OCI-LY7 (cell line): ENCODE measurements around the gene ELP1. TPM values are rescaled to one million over a fixed set of nuclear protein-coding genes. Genes with fewer than 3 reads are reported as not detected.

ENCODE experiments used
- BruUV-seq: library from RNA; stranded (reverse); fragments of 400-500 nt; replicated peaks from 2 replicates; lab custom pipeline; 2021; lab: Mats Ljungman, UMichigan
- CTCF ChIA-PET: fragments of 300-600 bp; sonication (Branson Sonifier 250); formaldehyde crosslinking; loops from one replicate; lab custom pipeline; 2022; ENCODE audit warnings: antibody characterized with exemption; ENCODE audit not compliant: unreplicated experiment; lab: Charles Lee
- POLR2A ChIA-PET: fragments of 300-600 bp; sonication (Branson Sonifier 250); formaldehyde crosslinking; loops from one replicate; lab custom pipeline; 2022; ENCODE audit warnings: antibody characterized with exemption; lab: Charles Lee
- DNase-seq: peaks from one replicate; pipeline ENCODE4 v3.0.0-alpha.2; 2015; ENCODE audit warnings: low spot score
- H2AFZ ChIP-seq: fragments of 200-600 bp; sonication (generic), shearing (Covaris generic); 2 replicates; pipeline ENCODE4 v1.6.1; 2014; ENCODE audit warnings: mild to moderate bottlenecking, antibody characterized with exemption, low read length, moderate library complexity
- H3K27ac ChIP-seq: fragments of 200-600 bp; sonication (generic); 2 replicates; pipeline ENCODE4 v1.5.1; 2014; ENCODE audit warnings: mixed run types, low read depth, mild to moderate bottlenecking, moderate library complexity, low read length, inconsistent platforms; ENCODE audit not compliant: poor library complexity, severe bottlenecking
- H3K36me3 ChIP-seq: fragments of 200-600 bp; sonication (generic); 2 replicates; pipeline ENCODE4 v1.6.1; 2014; ENCODE audit warnings: mild to moderate bottlenecking, antibody characterized with exemption, low read length, moderate library complexity, mixed read lengths; ENCODE audit not compliant: insufficient read depth
- H3K4me1 ChIP-seq: fragments of 200-600 bp; sonication (generic); 2 replicates; pipeline ENCODE4 v1.5.1; 2014; ENCODE audit warnings: mild to moderate bottlenecking, low read length; ENCODE audit not compliant: insufficient read depth, poor library complexity, severe bottlenecking
- H3K4me2 ChIP-seq: fragments of 200-600 bp; sonication (generic); 2 replicates; pipeline ENCODE4 v1.6.1; 2014; ENCODE audit warnings: mild to moderate bottlenecking, low read length
- H3K4me3 ChIP-seq: fragments of 200-600 bp; sonication (generic); 2 replicates; pipeline ENCODE4 v1.5.1; 2014; ENCODE audit warnings: mild to moderate bottlenecking, low read depth, low read length; ENCODE audit not compliant: poor library complexity, severe bottlenecking
- H3K79me2 ChIP-seq: fragments of 200-600 bp; sonication (generic); 2 replicates; pipeline ENCODE4 v1.6.1; 2016; ENCODE audit warnings: low read depth, mild to moderate bottlenecking, low read length, moderate library complexity, mixed read lengths; ENCODE audit not compliant: insufficient read depth
- H3K9me2 ChIP-seq: fragments of 200-600 bp; sonication (generic); 2 replicates; pipeline ENCODE4 v1.6.1; 2016; ENCODE audit warnings: mild to moderate bottlenecking, low read length, mixed read lengths; ENCODE audit not compliant: insufficient read depth
- H3K9me3 ChIP-seq: fragments of 200-600 bp; sonication (generic); 2 replicates; pipeline ENCODE4 v1.6.1; 2014; ENCODE audit warnings: mild to moderate bottlenecking, mixed run types, low read length, mixed read lengths
- H4K20me1 ChIP-seq: fragments of 200-600 bp; sonication (generic); 2 replicates; pipeline ENCODE4 v1.6.1; 2014; ENCODE audit warnings: mild to moderate bottlenecking, antibody characterized with exemption, low read length, moderate library complexity, mixed read lengths; ENCODE audit not compliant: insufficient read depth
- CTCF ChIP-seq: fragments of 200-600 bp; sonication (generic); conservative IDR thresholded peaks from 2 replicates; pipeline ENCODE4 v1.5.1; 2014; ENCODE audit warnings: mild to moderate bottlenecking, antibody characterized with exemption, low read length, moderate library complexity, mixed read lengths
- EZH2phosphoT487 ChIP-seq: fragments of 200-600 bp; sonication (generic); IDR thresholded peaks from 2 replicates; pipeline ENCODE4 v1.6.1; 2018; ENCODE audit warnings: low read depth, borderline replicate concordance, mild to moderate bottlenecking, mixed run types, antibody characterized with exemption, low read length, moderate library complexity, mixed read lengths
- intact Hi-C: fragments of 100-400 bp; cut with micrococcal nuclease; formaldehyde crosslinking; loops from one replicate; pipeline ENCODE4 v1.10.0; 2022; ENCODE audit not compliant: unreplicated experiment
- total RNA-seq, 2 experiments: library from RNA; depleted of rRNA in 1 of 2; stranded (reverse); fragments of >200 nt in 1 of 2; shearing (Covaris generic) in 1 of 2; gene quantifications; 2 replicates each; pipeline ENCODE4 v1.2.3, GENCODE V29; 2014 to 2022

ELP1 gene
- total RNA-seq, 2 experiments from 2014 or later = 33.3 to 42.0 TPM

- no TSS peak for BruUV-seq
- TF ChIP-seq CTCF (no peak), EZH2phosphoT487 (no peak)
- Histone ChIP-seq H3K9me3 (no peaks in the 10 kb centered on the region), H3K4me3 (no peak overlapping the region), H3K4me1 (no peaks in the 10 kb centered on the region), H3K4me2 (no peak overlapping the region), H3K27ac (no peak overlapping the region), H2AFZ (no peak overlapping the region), H3K9me2 (no peaks in the 10 kb centered on the region), H3K36me3 (peaks cover 87% of the 10 kb centered on the region), H4K20me1 (no peaks in the 10 kb centered on the region), H3K79me2 (no peaks in the 10 kb centered on the region)
- CTCF ChIA-PET = no interaction called here
- intact Hi-C loops = no loop called here
- POLR2A ChIA-PET = interaction anchor here (1.3 kb wide), 1 partner anchor 15 kb away, joined by 3 read pairs; no protein-coding TSS in a partner anchor
- DNase-seq = no peak
Measured at GRCh38 chr9:108913391-108913790, 20.5 kb downstream of the ELP1 start.

- POLR2A ChIA-PET = interaction anchor here (0.7 kb wide), 1 partner anchor 210 kb away, joined by 3 read pairs; no protein-coding TSS in a partner anchor
- no peaks in the 10 kb centered on the region for H3K9me2 ChIP-seq
- no TSS peak for BruUV-seq
- no peaks in the 10 kb centered on the region for H4K20me1 ChIP-seq
- no peak overlapping the region for H2AFZ ChIP-seq
- no peaks in the 10 kb centered on the region for H3K9me3 ChIP-seq
- no peak overlapping the region for H3K4me3 ChIP-seq
- peaks cover 87% of the 10 kb centered on the region for H3K36me3 ChIP-seq
- no peak for DNase-seq
- no peaks in the 10 kb centered on the region for H3K4me1 ChIP-seq
- H3K79me2 ChIP-seq = no peaks in the 10 kb centered on the region
- CTCF ChIA-PET = no interaction called here
- H3K27ac ChIP-seq = no peak overlapping the region
- TF ChIP-seq CTCF (no peak), EZH2phosphoT487 (no peak)
- H3K4me2 ChIP-seq = no peak overlapping the region
- intact Hi-C loops = no loop called here
Measured at GRCh38 chr9:108911820-108912219, 22.1 kb downstream of the ELP1 start.

- no peak overlapping the region for H2AFZ ChIP-seq
- no peaks in the 10 kb centered on the region for H3K4me1 ChIP-seq
- no peak for TF ChIP-seq CTCF
- TF ChIP-seq EZH2phosphoT487 = no peak
- H3K79me2 ChIP-seq = no peaks in the 10 kb centered on the region
- H4K20me1 ChIP-seq = no peaks in the 10 kb centered on the region
- CTCF ChIA-PET = no interaction called here
- no peaks in the 10 kb centered on the region for H3K9me2 ChIP-seq
- no peak overlapping the region for H3K4me2 ChIP-seq
- no peak overlapping the region for H3K27ac ChIP-seq
- no peak for DNase-seq
- POLR2A ChIA-PET = no interaction called here
- no peak overlapping the region for H3K4me3 ChIP-seq
- BruUV-seq = no TSS peak
- intact Hi-C loops = no loop called here
- H3K36me3 ChIP-seq = peaks cover 92% of the 10 kb centered on the region
- no peaks in the 10 kb centered on the region for H3K9me3 ChIP-seq
Measured at GRCh38 chr9:108910914-108911313, 23.0 kb downstream of the ELP1 start.
